Kidney (tissue), 14 donors: ENCODE measurements around the gene TREML1. TPM values are rescaled to one million over a fixed set of nuclear protein-coding genes. Genes with fewer than 3 reads are reported as not detected.
A peak's percentile ranks its signal among the peaks of the same experiment; 100 is the strongest.

ENCODE experiments used
- DNase-seq, 5 donors: peaks; one replicate each; pipeline ENCODE4 v3.0.0-alpha.2; 2013 to 2020
- FAIRE-seq: peaks from 2 replicates; lab custom pipeline; 2012; peaks lifted over from hg19 to GRCh38; lab: Jason Lieb, UNC
- H3K27ac ChIP-seq, 2 donors: one replicate each; pipeline ENCODE4 v1.7.0; 2013; ENCODE audit warnings: low read depth in 2 of 2, low read length in 2 of 2, inconsistent platforms in 1 of 2
- H3K27me3 ChIP-seq: one replicate; pipeline ENCODE4 v1.7.1; 2013; ENCODE audit warnings: low read length, inconsistent platforms; ENCODE audit not compliant: control insufficient read depth, insufficient read depth
- H3K36me3 ChIP-seq, 3 donors: one replicate each; pipeline versions ENCODE4 v1.7.0 to v1.7.1; 2013; ENCODE audit warnings: low read length in 3 of 3, control low read depth in 1 of 3, inconsistent platforms in 1 of 3; ENCODE audit not compliant: insufficient read depth in 3 of 3, control insufficient read depth in 2 of 3
- H3K4me1 ChIP-seq, 3 donors: one replicate each; pipeline versions ENCODE4 v1.7.0 to v1.7.1; 2013; ENCODE audit warnings: low read length in 3 of 3, inconsistent platforms in 1 of 3, low read depth in 1 of 3; ENCODE audit not compliant: control insufficient read depth in 2 of 3, insufficient read depth in 2 of 3
- H3K4me3 ChIP-seq, 3 donors: one replicate each; pipeline versions ENCODE4 v1.7.0 to v1.8.1; 2013; ENCODE audit warnings: low read length in 3 of 3, control low read depth in 1 of 3, inconsistent platforms in 1 of 3
- H3K9ac ChIP-seq, 3 donors: one replicate each; pipeline versions ENCODE4 v1.7.0 to v1.7.1; 2013; ENCODE audit warnings: low read length in 3 of 3, control low read depth in 1 of 3, inconsistent platforms in 1 of 3
- H3K9me3 ChIP-seq, 3 donors: one replicate each; pipeline versions ENCODE4 v1.7.0 to v1.7.1; 2013; ENCODE audit warnings: low read length in 3 of 3, control low read depth in 1 of 3, inconsistent platforms in 1 of 3; ENCODE audit not compliant: control insufficient read depth in 2 of 3, insufficient read depth in 1 of 3
- CTCF ChIP-seq: IDR thresholded peaks from 3 replicates; pipeline ENCODE4 v1.5.1; 2012; ENCODE audit warnings: mild to moderate bottlenecking, moderate library complexity, borderline replicate concordance; ENCODE audit not compliant: insufficient read depth; ENCODE audit errors: extremely low read depth
- intact Hi-C: fragments of 100-400 bp; cut with DNase I; formaldehyde crosslinking; loops from one replicate; pipeline ENCODE4 v1.11.1; 2022
- polyA plus RNA-seq: library from polyadenylated mRNA; stranded (reverse); fragments of 350-450 nt; fragmentation: Illumina TruSeq; extraction: RNeasy Lipid Tissue Mini Kit (QIAGEN cat#74804); gene quantifications from one replicate; pipeline ENCODE4 v1.2.3, GENCODE V29; 2014; ENCODE audit warnings: low read depth, low replicate concordance; ENCODE audit not compliant: insufficient read depth
- total RNA-seq: library from RNA; stranded (reverse); fragmentation: NEBNext Ultra II Directional; extraction: Animal tissue kit (Norgen Biotek cat#: 25700); gene quantifications from one replicate; pipeline ENCODE4 v1.2.1, GENCODE V29; 2021
- donor health status: control.
- donor health status: control.
- donor health status: control.
- donor health status: control.
- donor health status: control.
- donor health status: DM: yes; HTN: yes; CAD: no.
- donor health status: Normal renal cell carcinoma (clear cell type).

The TREML1 gene
- total and polyA plus RNA-seq, 2 donors from 2014 or later = 1.0 TPM; not detected in 1

- DNase-seq = no peak
- no peak for FAIRE-seq
- Histone ChIP-seq H3K27ac (no peak overlapping the region), H3K9me3 (peaks cover 0 to 6% (median 0%) of the 10 kb centered on the region in 3 donors), H3K27me3 (no peaks in the 10 kb centered on the region), H3K9ac (no peak overlapping the region), H3K4me3 (no peak overlapping the region), H3K4me1 (no peaks in the 10 kb centered on the region), H3K36me3 (no peaks in the 10 kb centered on the region)
- TF ChIP-seq CTCF = no peak
- intact Hi-C loops = no loop called here
Observed at GRCh38 chr6:41194386-41194785, 40.2 kb upstream of the TREML1 start.

- Histone ChIP-seq H3K9ac (no peak overlapping the region), H3K27me3 (no peaks in the 10 kb centered on the region), H3K27ac (no peak overlapping the region), H3K4me1 (no peaks in the 10 kb centered on the region), H3K4me3 (no peak overlapping the region), H3K9me3 (peaks cover 0 to 7% (median 0%) of the 10 kb centered on the region in 3 donors), H3K36me3 (no peaks in the 10 kb centered on the region)
- FAIRE-seq (no peak), DNase-seq (no peak)
- TF ChIP-seq CTCF = no peak
- intact Hi-C loops = no loop called here
Observed at GRCh38 chr6:41193884-41194283, 39.7 kb upstream of the TREML1 start.

- intact Hi-C loops = no loop called here
- peaks cover 0 to 7% (median 0%) of the 10 kb centered on the region in 3 donors for H3K9me3 ChIP-seq
- H3K9ac ChIP-seq = no peak overlapping the region
- H3K27ac ChIP-seq = no peak overlapping the region
- H3K36me3 ChIP-seq = no peaks in the 10 kb centered on the region
- no peaks in the 10 kb centered on the region for H3K4me1 ChIP-seq
- FAIRE-seq = no peak
- H3K4me3 ChIP-seq = no peak overlapping the region
- no peak for DNase-seq
- TF ChIP-seq CTCF = no peak
- H3K27me3 ChIP-seq = no peaks in the 10 kb centered on the region
Observed at GRCh38 chr6:41193171-41193734, 39.1 kb upstream of the TREML1 start.

- peaks cover 0 to 7% (median 0%) of the 10 kb centered on the region in 3 donors for H3K9me3 ChIP-seq
- peak; percentile 31 for TF ChIP-seq CTCF
Observed at GRCh38 chr6:41191569-41191968, 37.4 kb upstream of the TREML1 start.

More at GRCh38 chr6:41191569-41191968, 37.4 kb upstream of the TREML1 start:
- H3K27ac ChIP-seq = no peak overlapping the region
- H3K4me1 ChIP-seq = no peaks in the 10 kb centered on the region
- H3K9ac ChIP-seq = no peak overlapping the region
- H3K4me3 ChIP-seq = no peak overlapping the region
- no peaks in the 10 kb centered on the region for H3K27me3 ChIP-seq
- FAIRE-seq (no peak), DNase-seq (peak in 3 of 5 donors; percentile 24 to 44 (median 24))
- H3K36me3 ChIP-seq = no peaks in the 10 kb centered on the region
- intact Hi-C loops = no loop called here
